ENCODE measurements around the gene NNT. TPM values are rescaled to one million over a fixed set of nuclear protein-coding genes. Genes with fewer than 3 reads are reported as not detected.

Gene NNT
- total and polyA plus RNA-seq, 9 of the 15 experiments (the other 6 are each of a cell fraction or from before 2014, with no cell fraction given): 21.9 to 68.6 (median 42.2) TPM

GRCh38 chr5:43659075-43659474, 56.1 kb downstream of the NNT start:
- TF ChIP-seq ZNF398 (CRISPR knock-in tag; IDR thresholded peaks at IDR 0.05) (no peak), KLF16 (IDR thresholded peaks at IDR 0.05) (no peak), LARP7 (IDR thresholded peaks at IDR 0.05) (no peak), ATF3 (IDR thresholded peaks at IDR 0.05) (no peak), ATF3 (CRISPR knock-in tag; conservative IDR thresholded peaks at IDR 0.05) (no peak)
- no peak overlapping the region for H3K9ac ChIP-seq (ENCODE audit: insufficient read depth in 1 of 2, low read depth in 2 of 2, low read length in 2 of 2)
- DNase-seq (ENCODE audit: extremely low read depth in 1 of 4, low spot score in 3 of 4) (no peak), ATAC-seq (no peak), FAIRE-seq (no peak)
- in situ Hi-C loops (cut with MboI): no loop called here
- intact Hi-C loops (cut with micrococcal nuclease): no loop called here
- no TSS peak for BruUV-seq (replicated peaks)
- no peaks in the 10 kb centered on the region for H3K79me2 ChIP-seq (ENCODE audit: control insufficient read depth, insufficient read depth, low read length)
- H3K4me3 ChIP-seq: no peak overlapping the region
- H2AFZ ChIP-seq (ENCODE audit: low read depth, low read length): no peak overlapping the region
- no peaks in the 10 kb centered on the region for H3K9me3 ChIP-seq (replicated peaks; ENCODE audit: control insufficient read depth, insufficient read depth, low read depth, low read length)
- H3K27ac ChIP-seq (ENCODE audit: extremely low read depth, low read depth, low read length): no peak overlapping the region
- CTCF ChIA-PET (ENCODE audit: low intra/inter-chr PET ratio): no interaction called here
- 79% methylated on average over 4 of the region's 4 CpGs for WGBS (ENCODE audit: insufficient coverage, low coverage, missing lambda C conversion rate)
- no peak overlapping the region for H3K4me2 ChIP-seq (ENCODE audit: insufficient read depth, low read length)
- H3K27me3 ChIP-seq (ENCODE audit: control insufficient read depth in 2 of 2, insufficient read depth in 2 of 2, low read length in 2 of 2): no peaks in the 10 kb centered on the region
- H3K4me1 ChIP-seq (replicated peaks in 1 of 2; ENCODE audit: control insufficient read depth in 2 of 2, insufficient read depth in 2 of 2, low read length in 2 of 2): no peaks in the 10 kb centered on the region
- no peaks in the 10 kb centered on the region for H3K9me1 ChIP-seq (ENCODE audit: control insufficient read depth, insufficient read depth, low read length)
- H4K20me1 ChIP-seq (replicated peaks; ENCODE audit: control insufficient read depth, insufficient read depth, low read length): no peaks in the 10 kb centered on the region
- POLR2A ChIA-PET: interaction anchor here (0.8 kb wide), 1 partner anchor 9 kb away, joined by 3 read pairs; no protein-coding TSS in a partner anchor
- peaks cover 36% of the 10 kb centered on the region; the same call in 2 of the 3 replicates for H3K36me3 ChIP-seq (ENCODE audit: control insufficient read depth, insufficient read depth, low read length)

All from K562 (cell line).